ENCODE measurements around the gene SLC6A3. TPM values are rescaled to one million over a fixed set of nuclear protein-coding genes. Genes with fewer than 3 reads are reported as not detected.
"Not testable (repeated sequence)": the region's sequence is repeated elsewhere in the genome, so short reads cannot be mapped to it uniquely, and the experiment has no call there.

Gene SLC6A3
- total and polyA plus RNA-seq, 2 of the 13 experiments (the other 11 are each of a cell fraction or from before 2014, with no cell fraction given), result 0.01 TPM; not detected in 1

GRCh38 chr5:1475544-1475900 is 30.3 kb upstream of the SLC6A3 start:
- ATAC-seq; BruUV-seq (replicated peaks); H3K79me2 ChIP-seq (ENCODE audit: insufficient read depth, low read length); H3K9me3 ChIP-seq (ENCODE audit: low read length); H3K4me3 ChIP-seq (replicated peaks in 1 of 3; ENCODE audit: insufficient read depth in 1 of 3, low read depth in 2 of 3, low read length in 3 of 3); in situ Hi-C loops (cut with HindIII; ENCODE audit: extremely low pct_ligation_motif_present, low pct_unique_long_range_greater_than_20kb); H3K9ac ChIP-seq (ENCODE audit: insufficient read depth, low read depth, low read length); POLR2A ChIA-PET; H4K20me1 ChIP-seq (ENCODE audit: insufficient read depth, low read length); H3K4me2 ChIP-seq (ENCODE audit: low read depth, low read length); DNase-seq (ENCODE audit: low spot score); FAIRE-seq; H3K27ac ChIP-seq (ENCODE audit: extremely low read length, insufficient read depth, low read length); H2AFZ ChIP-seq (ENCODE audit: low read length); H3K27me3 ChIP-seq (ENCODE audit: control insufficient read depth in 1 of 2, insufficient read depth in 2 of 2, low read length in 2 of 2); CTCF ChIA-PET (ENCODE audit: low intra/inter-chr PET ratio, low total read pairs): not testable (repeated sequence)
- WGBS (ENCODE audit: low lambda C conversion rate), result 92% methylated on average over 11 of the region's 17 CpGs
- intact Hi-C loops (cut with micrococcal nuclease; ENCODE audit: unreplicated experiment), result loop anchor here (5.0 kb wide), 1 partner anchor 167 kb away; no protein-coding TSS in a partner anchor
- Histone ChIP-seq H3K36me3 (replicated peaks in 1 of 2; ENCODE audit: control insufficient read depth in 1 of 2, insufficient read depth in 2 of 2, low read length in 2 of 2) (peaks cover 18 to 64% of the 10 kb centered on the region in 2 experiments), H3K4me1 (ENCODE audit: insufficient read depth, low read length) (peaks cover 20% of the 10 kb centered on the region)
- TF ChIP-seq RBM22 (optimal IDR thresholded peaks at IDR 0.05; ENCODE audit: low read length) (peak; percentile 21), AGO2 (optimal IDR thresholded peaks at IDR 0.05; ENCODE audit: low read depth, low read length) (peak; percentile 34)

DNA sequence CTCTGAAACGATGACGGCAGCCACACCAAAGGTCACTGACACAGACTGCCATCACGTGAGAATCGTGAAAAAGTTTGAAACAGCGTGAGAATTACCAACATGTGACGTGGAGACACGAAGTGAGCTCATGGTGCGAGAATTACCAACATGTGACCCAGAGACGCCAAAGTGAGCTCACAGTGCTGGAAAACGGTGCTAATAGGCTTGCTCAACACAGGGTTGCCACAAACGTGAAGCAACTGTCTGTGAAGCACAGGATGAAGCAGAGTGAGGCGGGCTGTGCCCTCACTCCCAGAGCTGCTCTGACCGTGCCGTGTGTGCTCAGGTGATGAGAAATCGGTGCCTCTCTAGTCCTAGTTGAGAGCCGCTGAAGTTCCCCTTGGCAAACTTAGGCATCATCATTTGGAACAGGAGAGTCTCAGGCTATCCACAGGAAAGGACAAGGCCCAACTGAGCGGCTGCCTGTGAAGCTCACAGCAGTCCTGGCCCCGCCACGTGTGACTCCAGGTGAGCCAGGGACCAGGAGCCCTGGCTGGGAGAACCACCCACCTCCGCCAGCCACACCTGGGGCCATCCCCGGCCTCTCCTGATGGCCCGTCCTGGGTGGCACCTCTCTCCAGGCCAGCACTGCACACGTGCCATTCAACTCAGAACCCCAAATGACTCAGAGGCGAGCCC is 29.8 kb upstream of the SLC6A3 start:
- intact Hi-C loops (cut with micrococcal nuclease; ENCODE audit: unreplicated experiment), result loop anchor here (5.0 kb wide), 1 partner anchor 167 kb away; no protein-coding TSS in a partner anchor
- CTCF ChIA-PET (ENCODE audit: low intra/inter-chr PET ratio, low total read pairs), result no interaction called here
- in situ Hi-C loops (cut with HindIII; ENCODE audit: extremely low pct_ligation_motif_present, low pct_unique_long_range_greater_than_20kb), result no loop called here
- BruUV-seq (replicated peaks), result no TSS peak
- POLR2A ChIA-PET, result no interaction called here
- Histone ChIP-seq H2AFZ (ENCODE audit: low read length) (no peak overlapping the region), H3K9me3 (ENCODE audit: low read length) (no peaks in the 10 kb centered on the region), H3K9ac (ENCODE audit: insufficient read depth, low read depth, low read length) (no peak overlapping the region), H3K4me2 (ENCODE audit: low read depth, low read length) (no peak overlapping the region), H3K4me3 (replicated peaks in 1 of 3; ENCODE audit: insufficient read depth in 1 of 3, low read depth in 2 of 3, low read length in 3 of 3) (no peak overlapping the region), H3K36me3 (replicated peaks in 1 of 2; ENCODE audit: control insufficient read depth in 1 of 2, insufficient read depth in 2 of 2, low read length in 2 of 2) (peaks cover 20 to 69% of the 10 kb centered on the region in 2 experiments), H3K4me1 (ENCODE audit: insufficient read depth, low read length) (peaks cover 25% of the 10 kb centered on the region), H3K27ac (ENCODE audit: extremely low read length, insufficient read depth, low read length) (no peak overlapping the region), H3K27me3 (ENCODE audit: control insufficient read depth in 1 of 2, insufficient read depth in 2 of 2, low read length in 2 of 2) (no peaks in the 10 kb centered on the region), H4K20me1 (ENCODE audit: insufficient read depth, low read length) (peaks cover 9% of the 10 kb centered on the region; the same call in 1 of the 2 replicates), H3K79me2 (ENCODE audit: insufficient read depth, low read length) (no peaks in the 10 kb centered on the region)
- FAIRE-seq, result no peak
- 94% methylated on average over 15 of the region's 24 CpGs for WGBS (ENCODE audit: low lambda C conversion rate)
- ATAC-seq, result no peak
- TF ChIP-seq SIX1 (CRISPR knock-in tag; IDR thresholded peaks at IDR 0.05; ENCODE audit: borderline replicate concordance), result no peak
- no peak for TF ChIP-seq THAP8 (CRISPR knock-in tag; IDR thresholded peaks at IDR 0.05; ENCODE audit: borderline replicate concordance)
- TF ChIP-seq ZBTB20 (CRISPR knock-in tag; IDR thresholded peaks at IDR 0.05; ENCODE audit: borderline replicate concordance, low read depth), result no peak
- TF ChIP-seq SIX4 (CRISPR knock-in tag; IDR thresholded peaks at IDR 0.05), result no peak
- TF ChIP-seq POLR2A (IDR thresholded peaks at IDR 0.05; ENCODE audit: insufficient read depth in 1 of 2, low read depth in 2 of 2, low read length in 2 of 2), result 0 out of 4 replicates have a peak, but pooled peaks of 1 of the 2 experiments have one; percentile 27
- no peak for TF ChIP-seq ZNF556 (CRISPR knock-in tag; IDR thresholded peaks at IDR 0.05; ENCODE audit: borderline replicate concordance)
- no peak for TF ChIP-seq ZBTB26 (CRISPR knock-in tag; IDR thresholded peaks at IDR 0.05; ENCODE audit: borderline replicate concordance)
- no peak for TF ChIP-seq SNAPC4 (CRISPR knock-in tag; IDR thresholded peaks at IDR 0.05)
- DNase-seq (ENCODE audit: low spot score), result no peak
